Stimulated activated CD4-positive, alpha-beta T cell treated with anti-CD3 and anti-CD28 coated beads, Interleukin-4, amount 100 ng/mL, for 48 hours (primary cell): ENCODE results near the gene ODAD3.
"Not testable (repeated sequence)": the region's sequence is repeated elsewhere in the genome, so short reads cannot be mapped to it uniquely, and the experiment has no call there.

ENCODE experiments used
- DNase-seq, 2 donors: peaks; one replicate each; pipeline ENCODE4 v3.0.0-alpha.2; 2020; ENCODE audit warnings: low read depth in 2 of 2

ODAD3 gene

DNA sequence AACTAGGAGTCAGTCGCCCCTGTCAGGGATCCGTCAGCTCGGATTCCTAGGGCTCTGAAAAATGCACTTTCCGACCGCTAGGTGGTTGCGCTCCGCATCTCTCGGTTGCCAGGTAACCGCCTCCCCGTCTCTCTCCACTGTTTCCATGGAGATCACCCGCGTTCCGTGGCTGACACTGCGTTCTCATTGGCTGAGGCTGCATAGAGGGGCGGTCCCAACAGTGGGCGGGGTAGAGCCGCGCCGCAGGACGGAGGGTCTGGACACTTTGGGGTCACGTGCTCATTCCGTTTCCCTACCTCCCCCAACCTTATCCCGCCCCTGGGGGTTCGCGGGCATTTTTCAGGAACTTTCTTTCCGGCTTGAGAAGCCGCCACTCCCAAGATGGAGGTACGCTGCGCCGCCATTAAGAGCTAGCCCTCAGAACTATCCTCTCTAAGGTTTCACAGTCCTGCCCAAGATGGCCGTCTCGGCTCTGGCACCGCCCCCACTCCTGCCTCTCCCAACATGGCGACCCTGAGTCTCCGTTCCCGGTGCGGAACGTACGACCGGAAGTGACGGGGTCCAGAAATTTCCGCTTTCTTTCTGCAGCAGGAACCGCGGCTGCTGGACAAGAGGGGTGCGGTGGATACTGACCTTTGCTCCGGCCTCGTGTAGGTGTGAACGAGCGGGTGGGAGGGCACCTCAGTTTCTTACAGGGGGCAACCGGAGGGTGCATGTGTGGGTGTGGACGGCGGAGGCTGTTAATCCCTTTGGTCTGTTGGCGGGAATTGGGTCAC, at the start of gene ODAD3, which contains the start of gene PRKCSH:
Gene ODAD3 (minus strand): TSS at position 65 of the 776 bp plus-strand sequence. CDS start 105 bp downstream, outside the sequence.
Gene PRKCSH (plus strand): TSS at position 579 of the 776 bp plus-strand sequence. CDS start 483 bp downstream, outside the sequence.
- peak; percentile 97 to 99 for DNase-seq

DNA sequence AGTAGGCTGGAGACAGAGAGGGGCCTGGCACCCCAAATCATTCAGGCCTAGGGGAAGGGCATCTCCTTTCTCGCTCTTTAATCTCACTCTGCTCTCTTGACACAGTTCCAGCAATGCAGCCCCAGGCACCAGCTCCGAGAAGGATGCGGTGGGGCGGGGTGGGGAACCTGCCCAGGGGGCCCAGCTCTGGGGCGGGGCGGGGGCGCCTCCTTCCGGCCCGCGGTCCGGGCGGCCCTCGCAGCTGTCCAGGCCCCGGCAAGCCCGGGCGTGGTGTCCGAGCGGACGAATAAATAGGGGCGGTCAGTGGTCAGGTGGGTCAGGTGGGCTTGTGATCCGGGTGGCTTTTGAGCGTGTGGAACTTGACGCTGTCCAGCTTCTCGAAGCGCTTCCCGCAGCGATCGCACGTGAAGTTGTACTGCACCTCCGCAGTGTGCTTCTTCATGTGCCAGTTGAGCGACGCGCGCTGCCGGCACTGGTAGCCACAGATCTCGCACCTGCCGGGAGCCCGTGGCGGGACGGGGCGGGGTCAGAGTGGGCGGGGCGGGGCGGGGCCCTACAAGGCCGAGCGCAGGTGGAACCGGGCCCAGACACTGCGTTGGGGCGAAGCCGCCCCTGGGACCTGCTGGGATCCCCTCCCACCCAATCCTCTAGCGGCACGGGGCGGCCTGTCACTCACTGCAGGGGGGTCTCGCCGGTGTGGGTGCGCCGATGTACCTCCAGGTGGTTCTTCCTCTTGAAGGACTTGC, 48.6 kb upstream of the ODAD3 start:
- no peak for DNase-seq

DNA sequence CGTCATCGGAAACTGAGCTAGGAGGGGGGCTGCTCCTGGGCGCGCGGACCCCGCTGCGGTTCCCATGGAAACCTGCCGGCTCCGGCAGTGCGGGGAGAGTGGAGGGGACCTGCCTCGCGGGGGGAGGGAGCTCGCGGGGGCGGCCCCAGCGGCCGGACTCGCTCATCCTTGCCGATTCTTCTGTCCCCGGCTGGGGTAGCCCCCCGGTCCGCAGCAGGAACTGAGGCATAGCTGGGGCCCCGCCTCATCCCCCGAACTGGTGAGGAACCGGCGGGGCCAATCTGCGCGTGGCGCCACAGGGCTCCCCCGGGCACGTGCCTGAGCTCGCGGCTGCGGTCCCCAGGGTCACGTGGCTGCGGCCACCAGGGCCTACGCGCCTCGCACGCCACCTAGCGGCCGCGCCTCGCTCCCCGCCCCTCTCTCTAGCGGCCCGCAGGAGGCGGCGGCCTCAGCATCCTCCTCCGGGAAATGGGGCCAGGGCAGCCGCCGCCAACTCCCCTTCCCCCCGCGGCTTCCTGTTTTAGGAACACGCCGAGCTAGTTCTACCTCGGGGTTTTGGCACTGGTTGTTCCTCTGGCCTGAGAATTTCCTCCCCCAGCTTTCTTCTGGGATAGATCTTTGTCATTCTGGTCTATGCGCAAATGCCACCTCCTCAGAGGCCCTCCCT, 47.6 kb upstream of the ODAD3 start:
- peak; percentile 85 to 90 for DNase-seq

DNA sequence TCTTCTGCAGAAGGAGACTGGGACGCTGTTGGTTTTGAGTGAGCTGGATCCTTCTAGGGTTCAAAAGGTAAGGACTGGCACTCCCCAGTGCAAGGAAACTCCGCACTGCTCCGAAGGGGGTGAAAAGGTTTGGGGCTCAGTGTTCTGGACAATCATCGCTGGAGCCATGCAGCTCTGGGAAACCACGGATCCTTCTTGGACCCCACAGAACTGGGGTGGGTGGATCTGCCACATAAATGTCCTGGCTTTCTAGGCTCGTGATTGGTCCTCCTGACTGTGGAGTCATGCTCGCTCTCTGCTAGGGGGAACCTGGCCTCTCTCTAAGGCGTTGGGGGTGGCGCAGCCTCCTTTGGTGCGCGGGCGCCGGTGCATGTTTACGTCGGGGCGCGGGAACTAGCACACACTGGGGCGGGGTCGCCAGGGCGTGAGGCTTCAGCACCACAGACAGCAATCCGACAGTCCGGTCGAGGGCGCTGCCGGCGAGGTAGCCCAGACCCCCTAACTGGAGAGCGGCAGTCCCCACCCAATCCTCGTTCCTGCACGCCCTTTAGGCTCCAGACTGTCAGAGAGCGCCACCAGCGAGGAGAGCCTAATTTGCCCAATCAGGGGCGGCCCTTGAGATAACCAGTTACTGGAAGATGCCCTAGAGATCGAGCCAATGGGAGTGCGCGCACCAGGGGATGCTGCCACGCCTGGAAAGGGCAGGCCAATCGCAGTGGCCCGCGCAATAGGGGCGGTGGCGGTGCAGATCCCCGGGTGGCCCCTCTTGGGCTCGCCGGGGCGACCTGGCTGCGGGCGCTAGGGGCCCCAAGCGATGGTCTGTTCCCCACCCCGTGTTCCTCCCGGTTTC, 46.8 kb upstream of the ODAD3 start:
- peak; percentile 74 to 78 for DNase-seq

DNA sequence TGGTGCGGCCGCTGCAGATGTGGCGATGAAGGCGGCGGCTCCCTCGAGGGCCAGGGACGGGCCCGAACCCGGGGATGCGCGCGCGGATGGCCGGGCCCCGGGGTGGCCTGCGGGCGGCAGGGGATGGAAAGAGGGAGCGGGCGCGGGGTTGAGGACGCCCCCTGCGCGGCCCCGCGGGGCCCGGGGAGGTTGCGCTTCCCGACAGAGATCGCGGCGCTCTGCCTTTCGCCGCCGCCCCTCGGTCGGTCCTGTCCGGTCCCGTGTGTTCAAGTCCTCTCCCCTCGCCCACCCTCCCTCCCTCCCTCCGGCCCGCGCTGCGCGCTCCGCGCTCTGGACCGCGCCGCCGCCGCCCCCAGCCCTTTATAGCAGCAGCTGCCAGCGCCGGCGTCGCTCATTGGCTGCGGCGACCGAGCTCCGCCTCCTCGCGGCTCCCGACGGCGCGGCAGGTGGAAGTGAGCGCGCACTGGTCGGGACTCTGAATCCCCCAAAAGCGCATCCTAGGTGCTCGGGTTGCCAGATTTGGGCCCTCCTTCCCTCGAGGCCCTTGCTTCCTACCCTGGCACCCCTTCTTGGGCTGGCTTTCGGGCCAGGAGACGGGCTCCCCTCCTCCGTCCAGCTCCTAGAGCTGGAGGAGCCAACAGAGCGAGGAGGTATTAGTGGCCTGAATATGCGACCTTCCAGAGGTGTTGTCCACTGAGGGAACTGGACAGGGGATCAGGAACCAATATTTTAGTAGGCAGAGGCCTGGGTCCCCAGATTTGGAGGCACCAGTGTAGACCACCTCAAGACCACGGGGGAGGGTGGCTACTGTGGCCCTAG, 46.0 kb upstream of the ODAD3 start, which contains the start of gene ELAVL3:
Gene ELAVL3 (minus strand): TSS at position 332 of the 819 bp plus-strand sequence. CDS start 438 bp downstream, outside the sequence.
- no peak for DNase-seq

DNA sequence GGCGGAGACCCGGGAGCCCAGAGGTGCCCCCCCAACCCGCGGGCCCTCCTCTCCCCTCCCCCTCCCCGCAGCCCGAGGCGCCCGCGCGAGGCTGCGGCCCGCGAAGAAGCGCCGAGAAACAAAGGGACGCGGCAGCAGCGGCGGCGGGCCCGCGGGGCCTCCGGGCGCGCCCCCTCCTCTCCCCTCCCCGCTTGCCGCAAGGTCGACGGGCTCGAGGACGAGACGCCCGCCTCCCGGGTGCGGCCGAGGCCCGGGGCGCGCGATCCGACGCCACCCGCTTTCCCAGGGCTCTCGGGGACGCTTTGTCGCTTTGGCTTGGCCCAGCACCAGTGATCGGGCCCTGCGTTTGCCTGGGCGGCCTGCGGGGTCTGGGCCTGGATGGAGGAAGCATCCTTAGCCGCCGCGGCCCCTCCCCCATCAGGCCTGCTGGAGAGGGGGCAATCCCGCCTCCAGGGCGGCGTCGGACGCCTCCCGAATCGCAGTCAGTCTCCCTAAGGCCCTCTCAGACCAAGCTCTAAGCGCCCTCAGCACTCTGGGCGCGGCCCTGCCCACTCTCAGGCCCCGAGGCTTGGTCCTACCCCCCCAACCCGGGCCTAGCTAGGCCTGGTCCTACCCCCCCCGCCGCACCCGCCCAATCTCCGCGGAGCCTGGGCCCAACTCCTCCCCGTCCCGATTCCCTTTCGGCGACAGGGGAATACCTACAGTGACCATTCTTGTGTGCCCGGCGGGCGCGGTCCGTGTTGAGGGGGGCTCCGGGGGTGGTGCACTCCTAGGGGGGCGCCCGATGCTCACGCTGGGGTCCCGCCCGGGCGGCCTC, 45.2 kb upstream of the ODAD3 start:
- no peak for DNase-seq

DNA sequence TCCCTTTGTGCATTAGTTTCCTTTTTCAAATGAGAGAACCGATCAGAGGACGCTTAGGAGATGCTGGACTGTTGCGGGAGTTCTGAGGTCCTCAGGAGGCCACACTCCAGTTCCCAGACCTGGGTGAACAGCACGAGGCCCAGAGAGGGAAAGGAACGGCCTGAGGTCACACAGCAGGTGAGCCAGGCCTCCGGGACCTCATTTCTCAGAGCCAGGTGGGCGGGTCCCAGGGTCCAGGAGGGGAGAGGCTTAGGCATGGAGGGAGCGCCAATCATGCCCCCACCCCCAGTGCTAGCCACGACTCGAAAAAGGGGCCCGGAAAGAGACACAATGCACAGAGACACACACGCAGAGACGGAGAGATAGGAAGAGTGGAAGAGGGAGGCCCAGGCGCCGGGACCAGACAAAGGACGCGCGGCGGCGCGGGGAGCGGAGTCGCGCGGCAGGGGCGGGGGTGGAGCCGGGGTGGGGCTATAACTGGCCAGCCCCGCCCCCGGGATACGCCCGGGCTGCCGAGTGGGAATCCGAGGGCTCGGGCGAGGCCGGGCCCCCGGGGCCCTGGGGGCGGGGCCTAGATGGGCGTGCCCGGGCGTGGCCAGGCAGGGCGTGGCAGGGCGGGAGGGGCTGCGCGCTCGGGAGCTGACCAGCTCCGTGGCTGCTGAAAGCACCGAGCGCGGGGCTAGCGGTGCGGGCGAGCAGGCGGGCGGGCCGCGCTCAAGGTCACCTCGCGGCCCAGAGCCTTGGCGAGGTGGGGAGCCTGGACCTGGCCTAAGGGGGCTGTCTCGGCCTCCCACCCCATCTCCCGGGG, 44.4 kb upstream of the ODAD3 start:
- DNase-seq: peak; percentile 24 to 26

DNA sequence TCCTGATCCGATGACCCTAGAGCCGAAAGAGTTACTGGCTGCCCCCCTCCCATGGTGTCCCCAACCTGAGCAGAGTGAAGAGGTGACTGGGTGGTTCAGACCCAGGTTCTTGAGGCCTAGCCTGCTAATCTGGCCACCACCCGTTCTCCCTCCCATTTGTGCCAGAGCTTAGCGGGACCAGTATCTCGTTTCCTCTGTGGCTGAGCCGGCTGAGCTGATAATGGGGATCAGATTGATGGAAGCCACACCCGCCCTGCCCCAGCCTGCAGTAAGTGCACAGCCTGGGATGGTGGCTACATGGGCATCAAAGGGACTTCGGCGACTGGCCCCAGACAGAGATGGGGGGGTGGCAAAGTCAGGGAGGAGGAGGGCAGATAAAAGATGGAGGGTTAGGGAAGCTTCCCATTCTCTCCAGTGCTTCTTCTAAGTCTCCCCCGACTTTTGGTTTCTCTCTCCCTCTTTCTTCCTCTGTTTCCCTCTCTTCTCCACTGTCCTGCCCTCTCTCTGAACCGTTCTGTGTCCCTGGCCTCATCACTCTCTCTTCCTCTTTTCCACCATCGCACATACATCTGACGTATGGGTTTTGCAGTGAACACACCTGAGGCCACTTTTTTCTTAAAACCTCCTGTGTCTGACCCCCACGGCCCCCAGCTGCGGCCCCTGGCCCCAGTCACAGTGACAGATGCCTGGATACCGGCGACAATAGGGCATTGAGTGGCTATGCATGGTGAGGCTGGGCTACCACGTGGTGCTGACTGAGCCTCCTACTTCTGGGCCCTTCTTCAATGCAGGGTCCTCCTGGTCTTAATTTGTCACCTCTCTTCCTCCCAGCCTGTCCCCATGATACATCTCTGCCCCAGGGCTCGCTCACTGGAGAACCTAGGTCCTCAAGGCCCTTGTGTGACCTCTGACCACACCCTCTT, 43.5 kb upstream of the ODAD3 start:
- no peak for DNase-seq

DNA sequence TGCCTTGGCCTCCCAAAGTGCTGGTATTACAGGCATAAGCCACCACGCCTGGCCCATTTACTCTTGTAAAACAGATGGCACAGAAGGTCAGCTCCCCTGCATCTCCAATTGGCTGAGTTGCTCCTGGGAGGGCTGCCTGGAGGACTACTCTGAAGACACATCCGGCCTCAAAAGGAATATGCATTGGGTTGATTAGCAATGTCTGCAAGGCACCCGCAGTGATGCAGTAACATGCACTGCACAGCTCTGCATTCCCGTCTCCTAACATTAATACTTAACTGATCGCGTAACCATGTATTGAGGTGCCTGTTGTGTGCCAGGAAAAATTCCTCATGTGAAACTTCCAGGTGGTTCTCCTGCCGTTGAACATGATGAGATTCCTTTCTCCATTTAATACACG, 40.9 kb upstream of the ODAD3 start:
- no peak for DNase-seq

DNA sequence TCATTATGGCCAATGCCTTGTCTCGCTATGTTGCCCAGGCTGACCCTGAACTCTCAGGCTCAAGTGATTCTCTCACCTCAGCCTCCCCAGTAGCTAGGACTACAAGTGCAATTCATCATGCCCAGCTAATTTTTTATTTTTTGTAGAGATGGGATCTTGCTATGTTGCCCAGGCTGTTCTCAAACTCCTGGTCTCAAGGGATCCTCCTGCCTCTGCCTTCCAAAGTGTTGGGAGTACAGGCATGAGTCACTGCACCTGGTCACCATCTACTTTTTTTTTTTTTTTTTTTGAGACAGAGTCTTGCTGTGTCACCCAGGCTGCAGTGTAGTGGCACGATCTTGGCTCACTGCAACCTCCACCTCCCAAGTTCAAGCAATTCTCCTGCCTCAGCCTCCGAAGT, 40.4 kb upstream of the ODAD3 start:
- not testable (repeated sequence) for DNase-seq

DNA sequence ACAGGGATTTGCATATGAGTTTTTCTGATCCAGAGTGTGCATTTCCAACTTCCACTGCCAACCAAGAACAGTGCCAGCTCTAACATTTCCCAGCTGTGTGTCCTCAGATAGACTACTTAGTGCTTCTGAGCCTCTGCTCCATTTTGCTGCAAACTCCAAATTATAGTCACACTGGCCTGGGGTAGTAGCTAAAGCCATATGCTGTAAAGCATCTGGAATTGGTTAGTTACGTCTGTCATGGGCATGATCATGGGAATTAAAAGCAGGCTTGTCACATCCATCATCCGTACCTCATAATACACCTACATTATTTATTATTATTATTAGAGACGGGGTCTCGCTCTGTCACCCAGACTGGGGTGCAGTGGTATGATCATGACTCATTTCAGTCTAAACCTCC, 38.8 kb upstream of the ODAD3 start:
- no peak for DNase-seq

DNA sequence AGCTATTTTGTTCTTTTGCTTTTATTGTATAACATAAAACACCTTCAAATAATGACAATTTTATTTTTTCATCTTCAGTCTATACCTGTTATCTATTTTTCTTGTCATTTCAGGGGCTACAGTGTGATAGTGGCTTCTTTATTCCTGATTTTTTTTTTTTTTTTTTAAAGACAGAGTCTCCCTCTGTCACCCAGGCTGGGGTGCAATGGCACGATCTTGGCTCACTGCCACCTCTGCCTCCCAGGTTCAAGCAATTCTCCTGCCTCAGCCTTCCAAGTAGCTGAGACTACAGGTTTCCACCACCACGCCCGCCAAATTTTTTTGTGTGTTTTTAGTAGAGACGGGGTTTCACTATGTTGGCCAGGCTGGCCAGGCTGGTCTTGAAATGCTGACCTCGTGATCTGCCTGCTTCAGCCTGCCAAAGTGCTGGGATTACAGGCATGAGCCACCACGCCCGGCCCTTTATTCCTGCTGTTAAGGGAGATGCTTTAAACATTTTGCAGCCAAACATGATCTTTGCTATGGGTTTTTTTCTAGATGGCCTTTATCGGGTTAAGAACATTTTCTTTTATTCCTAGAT, 33.4 kb upstream of the ODAD3 start:
- not testable (repeated sequence) for DNase-seq

DNA sequence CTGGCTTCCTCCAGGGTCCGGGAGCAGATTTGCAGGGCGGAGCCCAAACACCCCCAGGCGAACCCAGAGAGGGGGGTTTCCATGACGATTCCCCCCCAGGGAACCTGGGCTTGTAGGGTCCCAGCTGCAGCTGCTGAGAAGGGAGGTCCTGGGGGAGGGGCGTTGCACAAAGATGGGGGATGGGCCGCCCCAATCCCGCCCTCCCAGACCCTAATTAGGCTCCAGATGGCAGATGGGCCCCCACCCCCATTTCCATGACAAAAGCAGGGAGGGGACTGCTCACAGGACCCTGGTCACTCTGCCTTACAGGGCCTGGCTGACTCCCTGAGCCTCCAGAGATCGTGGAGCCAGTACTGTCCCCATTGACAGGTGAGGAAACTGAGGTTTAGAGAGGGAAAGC, 30.7 kb upstream of the ODAD3 start:
- no peak for DNase-seq

DNA sequence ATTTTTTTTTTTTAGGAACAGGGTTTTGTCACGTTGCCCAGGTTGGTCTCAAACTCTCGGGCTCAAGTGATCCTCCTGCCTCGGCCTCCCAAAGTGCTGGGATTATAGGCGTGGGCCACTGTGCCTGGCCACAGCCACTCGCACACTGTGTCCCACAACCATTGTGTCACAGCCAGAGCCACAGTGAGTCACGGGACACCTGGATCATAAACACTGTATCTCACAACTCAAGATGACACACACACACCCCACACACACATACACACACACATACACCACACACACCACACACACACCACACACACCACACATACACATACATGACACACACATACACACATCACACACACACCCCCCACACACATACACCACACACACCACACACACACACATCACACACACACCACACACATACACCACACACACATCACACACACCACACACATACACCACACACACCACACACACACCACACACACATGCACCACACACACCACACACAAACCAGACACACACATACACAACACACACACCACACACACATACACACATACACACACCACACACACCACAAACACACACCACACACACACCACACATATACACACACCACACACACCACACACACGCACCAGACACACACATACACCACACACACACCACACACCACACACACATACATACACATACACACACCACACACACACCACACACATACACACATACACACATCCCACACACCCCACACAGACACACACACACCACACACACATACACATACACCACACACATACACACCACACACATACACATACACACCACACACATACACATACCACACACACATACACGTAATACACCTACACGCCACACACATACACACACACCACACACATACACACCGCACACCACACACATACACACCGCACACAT, 29.7 kb upstream of the ODAD3 start:
- DNase-seq: no peak

DNA sequence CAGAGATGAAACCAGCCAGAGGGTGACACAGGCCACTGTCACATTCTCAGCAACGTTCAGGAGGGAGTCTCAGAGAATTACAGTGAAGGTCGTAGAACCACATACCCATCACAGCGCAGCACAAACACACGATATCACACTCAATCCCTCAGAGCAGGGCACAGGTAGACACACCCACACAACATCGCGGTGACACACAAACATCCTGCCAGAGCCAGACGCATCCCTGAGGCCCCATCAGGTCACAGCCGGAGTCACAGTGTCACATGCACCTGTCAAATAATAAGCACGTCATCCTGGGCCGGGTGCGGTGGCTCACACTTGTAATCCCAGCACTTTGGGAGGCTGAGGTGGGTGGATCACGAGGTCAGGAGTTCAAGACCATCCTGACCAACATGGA, 28.5 kb upstream of the ODAD3 start:
- DNase-seq: no peak

DNA sequence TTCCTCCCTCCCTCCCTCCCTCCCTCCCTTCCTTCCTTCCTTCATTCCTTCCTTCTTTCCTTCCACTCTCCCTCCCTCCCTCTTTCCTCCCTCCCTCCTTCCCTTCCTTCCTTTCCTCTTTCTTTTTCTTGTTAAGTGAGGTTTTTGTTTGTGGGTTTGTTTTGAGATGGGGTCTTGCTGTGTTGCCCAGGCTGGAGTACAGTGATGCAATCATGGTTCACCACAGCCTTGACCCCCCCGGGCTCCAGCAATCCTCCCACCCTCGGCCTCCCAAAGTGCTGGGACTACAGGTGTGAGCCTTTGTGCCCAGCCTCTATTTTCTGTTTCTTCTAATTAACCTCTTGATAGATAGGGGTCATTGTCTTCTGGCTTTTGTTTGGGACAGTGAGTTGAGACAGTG, 26.5 kb upstream of the ODAD3 start:
- no peak for DNase-seq
